ENCODE results near the gene EGF.
A peak's percentile ranks its signal among the peaks of the same experiment; 100 is the strongest.

The EGF gene

DNA sequence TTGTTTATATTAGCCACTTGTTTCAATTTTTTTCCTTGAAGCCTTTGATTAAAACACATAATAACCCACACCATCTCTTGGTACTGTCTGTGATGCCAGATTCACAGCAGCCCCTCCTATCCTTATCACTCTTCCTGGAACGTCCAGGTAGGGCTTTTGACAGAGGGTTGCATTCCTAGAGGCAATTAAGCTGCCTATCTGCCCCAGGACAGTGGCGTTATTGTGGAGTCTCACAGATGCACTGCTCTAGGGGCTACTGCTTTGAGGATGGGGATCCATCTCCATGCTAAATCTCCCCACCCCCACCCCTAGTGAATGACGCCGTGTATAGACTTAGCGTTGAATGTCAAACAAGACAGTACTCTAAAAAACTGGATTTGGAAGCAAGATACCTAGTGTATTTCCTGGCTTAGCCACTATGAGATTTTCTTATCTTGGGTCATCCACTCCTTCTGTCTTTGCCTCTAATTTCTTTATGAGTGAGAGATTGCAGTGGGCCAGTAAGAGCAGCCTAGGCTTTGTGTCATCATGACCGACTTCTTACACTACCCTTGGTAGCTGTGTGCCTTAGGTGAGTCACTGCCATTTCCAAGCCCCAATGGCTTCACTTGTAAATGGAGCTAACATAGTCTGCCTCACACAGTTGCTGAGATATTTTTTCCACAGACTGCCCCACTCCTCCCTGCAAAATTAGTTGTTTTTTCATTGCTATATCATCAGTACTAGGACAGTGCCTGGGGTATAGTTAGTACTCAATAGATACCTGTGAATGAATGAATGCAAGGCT, 90.9 kb downstream of the EGF start:
- TF ChIP-seq, protein P1, sequence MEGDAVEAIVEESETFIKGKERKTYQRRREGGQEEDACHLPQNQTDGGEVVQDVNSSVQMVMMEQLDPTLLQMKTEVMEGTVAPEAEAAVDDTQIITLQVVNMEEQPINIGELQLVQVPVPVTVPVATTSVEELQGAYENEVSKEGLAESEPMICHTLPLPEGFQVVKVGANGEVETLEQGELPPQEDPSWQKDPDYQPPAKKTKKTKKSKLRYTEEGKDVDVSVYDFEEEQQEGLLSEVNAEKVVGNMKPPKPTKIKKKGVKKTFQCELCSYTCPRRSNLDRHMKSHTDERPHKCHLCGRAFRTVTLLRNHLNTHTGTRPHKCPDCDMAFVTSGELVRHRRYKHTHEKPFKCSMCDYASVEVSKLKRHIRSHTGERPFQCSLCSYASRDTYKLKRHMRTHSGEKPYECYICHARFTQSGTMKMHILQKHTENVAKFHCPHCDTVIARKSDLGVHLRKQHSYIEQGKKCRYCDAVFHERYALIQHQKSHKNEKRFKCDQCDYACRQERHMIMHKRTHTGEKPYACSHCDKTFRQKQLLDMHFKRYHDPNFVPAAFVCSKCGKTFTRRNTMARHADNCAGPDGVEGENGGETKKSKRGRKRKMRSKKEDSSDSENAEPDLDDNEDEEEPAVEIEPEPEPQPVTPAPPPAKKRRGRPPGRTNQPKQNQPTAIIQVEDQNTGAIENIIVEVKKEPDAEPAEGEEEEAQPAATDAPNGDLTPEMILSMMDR (IDR thresholded peaks at IDR 0.05): no peak

DNA sequence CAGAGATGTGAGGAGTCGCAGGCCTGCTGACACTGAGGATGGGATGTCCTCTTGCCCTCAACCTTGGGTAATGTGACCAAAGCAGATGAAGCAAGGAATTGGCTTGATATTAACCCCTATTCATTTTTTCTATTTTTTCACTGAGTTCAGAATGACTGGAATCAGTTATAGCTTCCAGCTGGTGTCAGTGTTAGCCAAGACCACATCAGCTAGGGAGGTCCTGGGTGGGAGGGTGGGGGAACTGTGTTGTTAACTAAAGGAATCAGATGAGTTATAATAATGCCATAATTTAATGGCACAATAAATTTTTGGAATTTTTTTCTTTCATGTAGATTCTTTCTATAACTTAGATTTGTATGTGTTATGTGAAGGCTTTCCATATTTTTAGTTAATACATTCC, 91.9 kb downstream of the EGF start:
- TF ChIP-seq, protein P1 (IDR thresholded peaks at IDR 0.05): no peak

DNA sequence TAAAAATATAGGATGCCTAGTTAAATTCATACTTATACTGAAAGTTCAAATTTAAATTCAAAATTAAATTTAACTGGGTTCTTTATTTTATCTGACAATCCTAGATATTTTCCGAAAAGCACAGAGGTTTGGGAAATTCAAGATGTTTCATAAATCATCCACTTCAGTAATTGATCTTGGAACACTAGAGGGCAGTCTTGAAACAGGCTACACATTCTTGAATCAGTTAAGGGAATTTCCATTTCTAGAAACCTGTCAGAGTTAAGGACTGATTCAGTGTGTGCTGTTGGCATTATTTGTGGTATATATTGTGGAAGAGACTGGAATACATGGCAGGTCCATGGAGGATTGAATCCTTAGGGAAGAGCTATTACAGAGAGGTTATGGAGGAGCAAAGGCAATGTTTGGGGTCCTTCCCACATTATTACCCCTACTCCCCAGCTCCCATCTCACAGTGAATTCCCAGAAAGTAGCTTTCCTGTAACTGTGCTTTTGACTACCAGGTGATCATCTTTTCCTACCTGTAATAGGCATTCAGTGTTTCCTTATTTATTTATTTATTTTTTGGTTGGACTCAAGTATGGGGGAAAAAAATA, 92.9 kb downstream of the EGF start:
- TF ChIP-seq, protein P1 (IDR thresholded peaks at IDR 0.05): peak; percentile 72

DNA sequence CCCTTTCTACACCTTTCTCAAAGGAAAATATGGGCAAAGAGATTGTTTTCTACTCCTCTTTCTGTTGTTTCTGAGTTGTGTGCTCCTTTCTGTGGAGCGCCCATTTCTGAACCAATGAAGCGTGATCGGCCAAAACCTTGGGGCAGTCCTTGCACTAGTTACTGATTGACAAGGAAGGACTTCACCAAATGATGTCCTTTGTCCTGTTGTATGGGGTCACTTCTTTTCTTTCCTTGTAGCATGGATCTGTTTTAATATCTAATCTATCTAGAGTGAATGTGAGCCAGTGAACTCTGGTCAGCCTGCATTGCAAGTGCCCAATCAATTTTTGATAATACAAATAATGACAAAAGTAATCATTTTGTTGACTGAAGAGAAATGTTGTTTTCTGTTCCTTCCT, 94.5 kb downstream of the EGF start:
- TF ChIP-seq, protein P1 (IDR thresholded peaks at IDR 0.05): no peak

DNA sequence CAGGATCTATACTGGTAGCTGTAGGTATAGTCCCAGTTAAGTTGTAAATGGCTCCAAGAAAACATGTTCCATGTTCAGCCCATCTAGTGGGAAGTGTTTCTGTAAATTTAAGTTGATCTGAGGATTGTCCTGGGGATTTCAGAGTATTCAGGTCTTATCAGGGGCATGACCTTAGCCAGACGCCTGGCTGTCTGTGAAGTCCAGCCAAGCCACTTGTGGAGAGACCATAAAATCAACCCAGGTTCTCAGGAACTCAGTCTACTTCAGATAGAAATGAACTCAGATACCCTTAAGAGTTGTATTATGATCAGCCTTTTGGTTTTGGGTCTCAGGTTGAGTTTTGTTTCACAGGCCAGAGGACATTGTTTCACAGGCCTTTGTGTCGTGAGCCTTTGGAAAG, 95.9 kb downstream of the EGF start:
- TF ChIP-seq, protein P1 (IDR thresholded peaks at IDR 0.05): no peak

DNA sequence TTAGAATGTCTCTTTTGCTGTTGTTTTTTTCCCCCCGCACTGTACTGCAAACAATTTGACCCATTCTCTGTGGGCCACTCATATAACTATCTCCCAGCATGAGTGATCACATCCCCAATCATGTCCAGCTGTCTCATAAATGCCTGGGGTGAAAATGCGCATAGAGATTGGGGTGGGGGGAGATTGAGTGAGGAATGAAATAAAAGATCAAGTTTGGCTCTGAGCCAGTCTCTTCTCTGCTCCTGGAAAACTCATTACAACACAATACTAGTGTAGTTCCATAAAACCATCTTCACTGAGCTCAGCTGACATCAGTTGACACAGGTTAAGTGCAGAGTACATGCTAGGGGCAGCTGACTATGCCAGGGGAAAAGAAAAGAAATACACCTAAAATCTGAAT, 96.9 kb downstream of the EGF start:
- TF ChIP-seq, protein P1 (IDR thresholded peaks at IDR 0.05): no peak

DNA sequence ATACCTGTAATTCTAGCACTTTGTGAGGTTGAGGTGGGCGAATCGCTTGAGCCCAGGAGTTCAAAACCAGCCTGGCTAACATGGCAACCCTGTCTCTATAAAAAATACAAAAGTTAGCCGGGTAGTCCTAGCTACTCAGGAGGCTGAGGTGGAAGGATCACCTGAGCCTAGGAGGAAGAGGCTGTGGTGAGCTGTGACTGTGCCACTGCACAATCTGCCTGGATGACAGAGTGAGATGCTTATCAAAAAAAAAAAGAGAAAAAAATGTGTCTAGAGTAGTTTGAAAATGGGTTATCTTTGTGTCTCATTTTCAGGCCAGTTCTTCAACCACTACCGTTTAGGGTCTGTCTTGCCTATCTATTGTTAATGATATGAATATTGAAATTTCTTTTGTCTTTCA, 98.1 kb downstream of the EGF start:
- TF ChIP-seq, protein P1 (IDR thresholded peaks at IDR 0.05): no peak
